Chondrocyte (in vitro differentiated cells): Measurements from ENCODE around the gene TMEM94. TPM values are rescaled to one million over a fixed set of nuclear protein-coding genes. Genes with fewer than 3 reads are reported as not detected.

Source experiments
- DNase-seq: peaks from one replicate; pipeline ENCODE4 v3.0.0; 2021; ENCODE audit warnings: mixed read lengths, low spot score
- H3K27ac Mint-ChIP-seq: one replicate; pipeline ENCODE4 v1.8.0; 2021; ENCODE audit warnings: mild to moderate bottlenecking, moderate library complexity, mixed read lengths; ENCODE audit not compliant: unreplicated experiment
- H3K27me3 Mint-ChIP-seq: 2 replicates; pipeline ENCODE4 v1.8.0; 2021; ENCODE audit warnings: low read depth, mixed read lengths
- H3K36me3 Mint-ChIP-seq: 2 replicates; pipeline ENCODE4 v1.8.0; 2021; ENCODE audit warnings: low read depth, mixed read lengths
- H3K4me1 Mint-ChIP-seq: 2 replicates; pipeline ENCODE4 v1.8.0; 2021; ENCODE audit warnings: low read depth, mild to moderate bottlenecking, mixed read lengths
- H3K4me3 Mint-ChIP-seq: one replicate; pipeline ENCODE4 v1.8.0; 2021; ENCODE audit warnings: mild to moderate bottlenecking, moderate library complexity, mixed read lengths; ENCODE audit not compliant: unreplicated experiment
- H3K9me3 Mint-ChIP-seq: 2 replicates; pipeline ENCODE4 v1.8.0; 2021; ENCODE audit warnings: low read depth, mixed read lengths
- CTCF ChIP-seq: fragments of 200-600 bp; sonication (generic); IDR thresholded peaks from 2 replicates; pipeline ENCODE4 v1.5.0; 2021; ENCODE audit warnings: antibody characterized with exemption, mild to moderate bottlenecking, moderate library complexity
- total RNA-seq: library from RNA; stranded (reverse); gene quantifications from 3 replicates; pipeline ENCODE4 v1.2.1, GENCODE V29; 2021

Gene TMEM94
- total RNA-seq, 1 donor from 2014 or later: 45.6 TPM

- Mint-ChIP-seq H3K4me1 (peaks cover 3% of the 10 kb centered on the region), H3K27me3 (no peaks in the 10 kb centered on the region), H3K4me3 (no peak overlapping the region), H3K36me3 (peaks cover 14% of the 10 kb centered on the region), H3K9me3 (no peaks in the 10 kb centered on the region), H3K27ac (no peak overlapping the region)
- no peak for DNase-seq
- no peak for TF ChIP-seq CTCF
Observed at GRCh38 chr17:75468779-75469373, 12.4 kb downstream of the TMEM94 start.

GRCh38 chr17:75471207-75471606 lies 14.8 kb downstream of the TMEM94 start:
- Mint-ChIP-seq H3K4me1 (peaks cover 16% of the 10 kb centered on the region), H3K27ac (no peak overlapping the region), H3K27me3 (no peaks in the 10 kb centered on the region), H3K4me3 (no peak overlapping the region), H3K36me3 (peaks cover 10% of the 10 kb centered on the region), H3K9me3 (no peaks in the 10 kb centered on the region)
- TF ChIP-seq CTCF: no peak
- no peak for DNase-seq

GRCh38 chr17:75472119-75472518 lies 15.7 kb downstream of the TMEM94 start:
- Mint-ChIP-seq H3K36me3 (peaks cover 10% of the 10 kb centered on the region), H3K27me3 (no peaks in the 10 kb centered on the region), H3K4me1 (peaks cover 25% of the 10 kb centered on the region), H3K9me3 (no peaks in the 10 kb centered on the region), H3K27ac (no peak overlapping the region), H3K4me3 (no peak overlapping the region)
- no peak for DNase-seq
- no peak for TF ChIP-seq CTCF

GRCh38 chr17:75473246-75473645 lies 16.8 kb downstream of the TMEM94 start:
- no peak for TF ChIP-seq CTCF
- no peaks in the 10 kb centered on the region for H3K9me3 Mint-ChIP-seq
- no peak overlapping the region for H3K27ac Mint-ChIP-seq
- peaks cover 8% of the 10 kb centered on the region for H3K36me3 Mint-ChIP-seq
- DNase-seq: no peak
- no peaks in the 10 kb centered on the region for H3K27me3 Mint-ChIP-seq
- peaks cover 29% of the 10 kb centered on the region for H3K4me1 Mint-ChIP-seq
- H3K4me3 Mint-ChIP-seq: no peak overlapping the region

GRCh38 chr17:75474736-75475135 lies 18.3 kb downstream of the TMEM94 start:
- Mint-ChIP-seq H3K27ac (no peak overlapping the region), H3K4me3 (no peak overlapping the region), H3K27me3 (no peaks in the 10 kb centered on the region), H3K9me3 (no peaks in the 10 kb centered on the region), H3K4me1 (peaks cover 34% of the 10 kb centered on the region), H3K36me3 (peaks cover 8% of the 10 kb centered on the region)
- no peak for TF ChIP-seq CTCF
- DNase-seq: no peak
